ENCODE data around the gene PLPP6. TPM values are rescaled to one million over a fixed set of nuclear protein-coding genes. Genes with fewer than 3 reads are reported as not detected.
A peak's percentile ranks its signal among the peaks of the same experiment; 100 is the strongest.

PLPP6 gene
- total RNA-seq = 1 to 10 TPM; 1.1 to 2.3 (median 1.9) TPM
- polyA plus RNA-seq = 1 to 10 TPM in 2 of 3 donors, under 1 TPM in 1; 0.53 to 3.1 (median 1.1) TPM
- long read RNA-seq, donor 1, partial matches to known transcripts = 0 of 2 reads
- long read RNA-seq, donor 1, other reads (novel, unspliced or antisense) = 0 of 2 reads
- long read RNA-seq, donor 2, transcript PLPP6-201 (1 exons, 2,944 nt) = major isoform, 8 of 8 reads
- long read RNA-seq, donor 2, partial matches to known transcripts = 0 of 8 reads
- long read RNA-seq, donor 2, other reads (novel, unspliced or antisense) = 0 of 8 reads

DNA sequence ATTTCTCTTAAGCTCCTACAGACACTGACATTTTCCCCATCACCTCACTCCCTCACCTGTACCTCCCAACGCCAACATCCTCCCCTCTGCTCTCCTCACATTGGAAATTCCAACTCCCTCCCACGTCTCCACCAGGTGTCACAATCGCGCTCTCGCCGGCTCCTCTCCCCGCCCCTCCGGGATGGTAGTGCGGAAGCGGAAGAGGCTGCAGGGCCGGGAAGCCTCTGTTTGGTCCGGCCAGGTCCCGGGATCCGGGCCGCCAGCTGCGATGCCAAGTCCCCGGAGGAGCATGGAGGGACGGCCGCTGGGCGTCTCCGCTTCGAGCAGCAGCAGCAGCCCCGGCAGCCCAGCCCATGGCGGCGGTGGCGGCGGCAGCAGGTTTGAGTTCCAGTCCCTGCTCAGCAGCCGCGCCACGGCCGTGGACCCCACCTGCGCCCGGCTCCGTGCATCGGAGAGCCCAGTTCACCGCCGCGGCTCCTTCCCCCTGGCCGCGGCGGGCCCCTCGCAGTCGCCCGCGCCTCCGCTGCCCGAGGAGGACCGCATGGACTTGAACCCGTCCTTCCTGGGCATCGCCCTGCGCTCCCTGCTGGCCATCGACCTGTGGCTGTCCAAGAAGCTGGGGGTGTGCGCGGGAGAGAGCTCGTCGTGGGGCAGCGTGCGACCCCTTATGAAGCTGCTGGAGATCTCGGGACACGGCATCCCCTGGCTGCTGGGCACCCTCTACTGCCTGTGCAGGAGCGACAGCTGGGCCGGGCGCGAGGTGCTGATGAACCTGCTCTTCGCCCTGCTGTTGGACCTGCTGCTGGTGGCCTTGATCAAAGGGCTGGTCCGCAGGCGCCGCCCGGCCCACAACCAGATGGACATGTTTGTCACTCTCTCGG, at the start of gene PLPP6:
Gene PLPP6 (plus strand): TSS at position 187 of the 881 bp plus-strand sequence. CDS start 82 bp downstream, at position 269.
- H3K4me3 ChIP-seq = peak within 1 kb of the TSS; percentile 69
- peak within 1 kb of the TSS; percentile 60 for H3K27ac ChIP-seq
- ATAC-seq (peak; percentile 96 to 98 (median 97)), DNase-seq (peak; percentile 87 to 94)
- TF ChIP-seq, protein P1, sequence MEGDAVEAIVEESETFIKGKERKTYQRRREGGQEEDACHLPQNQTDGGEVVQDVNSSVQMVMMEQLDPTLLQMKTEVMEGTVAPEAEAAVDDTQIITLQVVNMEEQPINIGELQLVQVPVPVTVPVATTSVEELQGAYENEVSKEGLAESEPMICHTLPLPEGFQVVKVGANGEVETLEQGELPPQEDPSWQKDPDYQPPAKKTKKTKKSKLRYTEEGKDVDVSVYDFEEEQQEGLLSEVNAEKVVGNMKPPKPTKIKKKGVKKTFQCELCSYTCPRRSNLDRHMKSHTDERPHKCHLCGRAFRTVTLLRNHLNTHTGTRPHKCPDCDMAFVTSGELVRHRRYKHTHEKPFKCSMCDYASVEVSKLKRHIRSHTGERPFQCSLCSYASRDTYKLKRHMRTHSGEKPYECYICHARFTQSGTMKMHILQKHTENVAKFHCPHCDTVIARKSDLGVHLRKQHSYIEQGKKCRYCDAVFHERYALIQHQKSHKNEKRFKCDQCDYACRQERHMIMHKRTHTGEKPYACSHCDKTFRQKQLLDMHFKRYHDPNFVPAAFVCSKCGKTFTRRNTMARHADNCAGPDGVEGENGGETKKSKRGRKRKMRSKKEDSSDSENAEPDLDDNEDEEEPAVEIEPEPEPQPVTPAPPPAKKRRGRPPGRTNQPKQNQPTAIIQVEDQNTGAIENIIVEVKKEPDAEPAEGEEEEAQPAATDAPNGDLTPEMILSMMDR (IDR thresholded peaks at IDR 0.05) = peak; percentile 50
- intact Hi-C loops (cut with DNase I) = loop anchor here in 1 of 2 donors (10.0 kb wide), 2 partner anchors 322 to 962 kb away; partner anchors contain the start of genes JAK2 and RIC1
- 2 to 5% (median 4%) methylated on average over 50 to 70 of the region's 70 CpGs for WGBS, 3 donors
- no peaks in the 10 kb centered on the region for H3K27me3 ChIP-seq (ENCODE audit: insufficient read depth in 3 of 3, low read length in 2 of 3)
- H3K4me1 ChIP-seq = peaks cover 24% of the 10 kb centered on the region
- no peaks in the 10 kb centered on the region for H3K9me3 ChIP-seq
- H3K36me3 ChIP-seq (ENCODE audit: insufficient read depth in 1 of 2, low read depth in 1 of 2) = no peaks in the 10 kb centered on the region

DNA sequence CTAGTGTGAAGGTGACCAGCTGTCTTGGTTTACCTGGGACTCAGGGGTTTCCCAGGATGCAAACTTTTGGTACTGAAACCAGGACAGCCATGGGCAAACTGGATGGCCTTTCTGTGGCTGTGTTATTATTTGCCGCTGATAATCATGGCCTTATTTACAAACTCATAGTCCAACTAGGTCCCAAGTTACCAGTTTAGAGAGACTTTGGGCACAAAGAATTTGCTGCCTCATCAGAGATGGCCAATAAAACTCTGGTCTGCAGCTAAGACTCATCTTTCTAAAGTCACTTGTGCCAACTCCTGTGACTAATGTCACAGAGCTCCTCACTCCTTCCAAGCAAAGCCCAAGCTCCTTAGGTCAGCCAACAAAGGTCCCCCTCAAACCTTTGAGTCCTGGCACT, 47.5 kb upstream of the PLPP6 start:
- H3K9me3 ChIP-seq = no peaks in the 10 kb centered on the region
- H3K4me1 ChIP-seq = no peaks in the 10 kb centered on the region
- DNase-seq (no peak), ATAC-seq (no peak)
- intact Hi-C loops (cut with DNase I) = no loop called here
- 95 to 100% (median 100%) methylated on average over 1 of the region's 1 CpG for WGBS, 3 donors
- no peaks in the 10 kb centered on the region for H3K36me3 ChIP-seq (ENCODE audit: insufficient read depth in 1 of 2, low read depth in 1 of 2)
- TF ChIP-seq, protein P1 (IDR thresholded peaks at IDR 0.05) = no peak
- H3K27me3 ChIP-seq (ENCODE audit: insufficient read depth in 3 of 3, low read length in 2 of 3) = no peaks in the 10 kb centered on the region
- H3K4me3 ChIP-seq = no peak overlapping the region
- H3K27ac ChIP-seq = no peak overlapping the region

DNA sequence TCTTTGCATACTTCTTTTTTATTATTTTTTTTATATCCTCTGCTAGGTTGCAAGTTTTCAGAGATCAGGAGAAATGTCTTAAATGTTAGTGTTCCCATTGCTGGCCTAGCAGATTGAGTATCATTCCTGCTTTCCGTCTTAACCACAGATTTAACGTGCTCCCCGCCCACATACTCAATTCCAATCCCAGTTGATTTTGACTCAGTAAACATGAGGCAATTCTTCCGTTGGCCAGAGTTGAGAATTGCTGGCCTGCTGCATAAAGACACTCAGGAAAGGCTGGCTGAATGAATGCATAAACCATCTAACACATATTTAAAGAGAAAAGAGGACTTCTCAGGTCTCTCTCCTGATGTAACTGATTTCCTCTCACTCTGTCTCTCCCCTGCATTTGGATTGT, 46.8 kb upstream of the PLPP6 start:
- Histone ChIP-seq H3K4me3 (no peak overlapping the region), H3K27me3 (ENCODE audit: insufficient read depth in 3 of 3, low read length in 2 of 3) (no peaks in the 10 kb centered on the region), H3K4me1 (no peaks in the 10 kb centered on the region), H3K36me3 (ENCODE audit: insufficient read depth in 1 of 2, low read depth in 1 of 2) (no peaks in the 10 kb centered on the region), H3K9me3 (no peaks in the 10 kb centered on the region), H3K27ac (no peak overlapping the region)
- no peak for ATAC-seq
- 43 to 59% (median 50%) methylated on average over 4 of the region's 4 CpGs for WGBS, 3 donors
- DNase-seq = no peak
- TF ChIP-seq, protein P1 (IDR thresholded peaks at IDR 0.05) = no peak
- intact Hi-C loops (cut with DNase I) = no loop called here

DNA sequence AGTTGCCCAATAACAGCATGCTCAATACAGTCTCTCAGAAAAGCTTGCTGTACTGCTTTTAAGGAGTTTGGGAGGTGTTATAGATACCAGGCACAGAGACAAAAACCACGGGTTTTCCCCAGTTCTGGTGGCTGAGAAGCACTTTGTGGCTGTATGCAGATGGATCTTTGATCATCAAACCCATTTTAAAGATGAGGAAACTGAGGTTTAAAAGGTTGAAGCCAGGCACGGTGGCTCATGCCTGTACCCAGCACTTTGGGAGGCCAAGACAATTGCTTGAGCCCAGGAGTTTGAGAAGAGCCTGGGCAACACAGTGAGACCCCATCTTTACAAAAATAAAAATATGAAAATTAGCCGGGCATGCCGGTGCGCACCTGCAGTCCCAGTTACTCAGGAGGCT, 46.3 kb upstream of the PLPP6 start:
- WGBS, 3 donors = 85 to 94% (median 87%) methylated on average over 5 of the region's 5 CpGs

More for the DNA sequence above, 46.3 kb upstream of the PLPP6 start:
- DNase-seq (no peak), ATAC-seq (no peak)
- intact Hi-C loops (cut with DNase I) = no loop called here
- Histone ChIP-seq H3K4me3 (no peak overlapping the region), H3K36me3 (ENCODE audit: insufficient read depth in 1 of 2, low read depth in 1 of 2) (no peaks in the 10 kb centered on the region), H3K27me3 (ENCODE audit: insufficient read depth in 3 of 3, low read length in 2 of 3) (no peaks in the 10 kb centered on the region), H3K27ac (no peak overlapping the region), H3K9me3 (no peaks in the 10 kb centered on the region), H3K4me1 (no peaks in the 10 kb centered on the region)
- TF ChIP-seq, protein P1 (IDR thresholded peaks at IDR 0.05) = no peak

Measured in psoas muscle (tissue), 8 donors.